ENCODE measurements around the gene RBM17.
"Not testable (repeated sequence)": the region's sequence is repeated elsewhere in the genome, so short reads cannot be mapped to it uniquely, and the experiment has no call there.

RBM17 gene

DNA sequence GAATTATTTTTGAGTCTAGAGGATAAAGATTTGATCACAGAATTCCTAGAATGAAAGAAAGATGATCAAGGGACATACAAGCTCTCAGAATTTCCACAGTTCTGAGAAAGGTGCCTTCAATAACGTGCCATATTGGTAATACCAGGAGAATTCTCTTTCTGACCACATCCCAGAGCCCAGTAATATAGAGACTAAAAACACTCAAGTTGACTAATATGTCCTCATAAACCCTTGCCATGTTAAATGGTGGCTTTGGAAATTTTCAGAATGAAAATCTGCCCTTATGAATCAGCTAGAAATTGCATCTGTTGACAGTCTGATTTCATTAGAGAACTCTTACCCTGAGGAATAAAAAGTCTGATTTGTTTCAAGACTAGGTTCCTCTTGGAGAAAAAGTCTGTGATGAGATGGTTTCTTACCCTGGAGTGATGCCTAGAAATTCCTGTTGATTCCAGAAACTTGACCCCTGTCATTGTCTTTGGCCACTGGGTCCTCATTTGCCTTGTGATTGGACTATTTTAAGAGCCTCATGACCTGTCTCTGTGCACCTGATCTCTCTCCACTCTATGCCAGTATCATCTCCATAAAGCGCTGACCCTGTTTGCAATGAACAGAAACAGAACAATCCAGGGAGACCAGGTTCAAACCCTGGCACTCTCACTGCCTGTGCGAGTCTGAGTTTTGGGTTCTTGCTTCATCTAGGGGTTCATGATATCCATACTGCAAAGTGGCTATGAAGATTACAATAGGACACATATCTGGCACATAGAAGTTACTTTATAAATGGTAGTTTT lies 30.0 kb upstream of the RBM17 start:
- FAIRE-seq, result no peak

- no peak for FAIRE-seq
Measured at GRCh38 chr10:6059506-6059905, 29.3 kb upstream of the RBM17 start.

DNA sequence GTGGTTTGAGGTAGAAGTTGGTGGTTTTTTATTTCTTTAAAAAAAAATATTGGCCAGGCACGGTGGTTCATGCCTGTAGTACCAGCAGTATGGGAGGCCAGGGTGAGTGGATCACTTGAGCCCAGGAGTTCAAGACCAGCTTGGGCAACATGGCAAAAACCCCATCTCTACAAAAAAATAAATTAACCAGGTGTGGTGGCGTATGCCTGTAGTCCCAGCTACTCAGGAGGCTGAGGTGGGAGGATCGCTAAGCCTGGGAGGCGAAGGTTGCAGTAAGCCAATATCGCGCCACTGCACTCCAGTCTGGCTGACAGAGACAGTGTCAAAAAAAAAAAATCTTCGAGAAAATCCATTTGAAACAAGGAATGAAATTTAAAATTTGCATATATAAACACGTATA lies 27.8 kb upstream of the RBM17 start:
- FAIRE-seq, result no peak

GRCh38 chr10:6062101-6062771 lies 26.6 kb upstream of the RBM17 start, which contains the start of gene IL2RA:
IL2RA (minus strand) TSS chr10:6062367; CDS start chr10:6062151, 216 bp downstream.
- FAIRE-seq, result no peak

DNA sequence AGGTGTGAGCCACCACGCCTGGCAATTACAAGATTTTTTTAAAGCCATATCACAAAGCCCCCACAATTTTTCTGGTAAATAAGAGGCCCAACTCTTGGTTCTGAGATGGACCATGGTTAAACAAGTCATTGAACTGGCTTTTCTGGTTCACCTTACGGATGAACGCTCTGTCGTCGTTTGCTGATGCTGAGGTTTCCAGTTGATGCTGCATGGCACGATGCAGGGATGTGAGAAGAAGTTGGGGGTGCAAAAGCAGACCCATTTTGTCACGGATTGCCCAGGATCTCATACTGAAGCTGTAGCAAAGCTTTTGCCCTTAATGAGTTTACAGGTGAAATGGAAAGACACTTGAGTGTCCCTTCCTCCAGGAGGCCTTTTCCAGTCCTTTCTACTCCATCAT lies 24.7 kb upstream of the RBM17 start:
- FAIRE-seq, result no peak

GRCh38 chr10:6064726-6065125 lies 24.1 kb upstream of the RBM17 start:
- FAIRE-seq, result not testable (repeated sequence)

DNA sequence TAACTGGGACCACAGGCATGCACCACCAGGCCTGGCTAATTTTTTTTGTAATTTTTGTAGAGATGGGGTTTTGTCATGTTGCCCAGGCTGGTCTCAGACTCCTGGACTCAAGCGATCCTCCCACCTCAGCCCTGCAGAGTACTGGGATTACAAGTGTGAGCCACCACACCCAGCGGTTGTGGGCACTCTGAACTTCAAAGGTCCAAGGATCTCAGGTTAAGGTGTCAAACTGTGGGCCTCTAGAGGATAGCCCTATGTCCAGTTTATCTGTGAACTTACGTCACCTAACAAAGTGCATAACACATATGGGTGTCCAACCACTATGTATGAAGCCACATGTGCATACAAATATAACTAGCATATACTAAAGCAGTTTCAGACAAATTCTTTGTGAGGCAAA lies 23.4 kb upstream of the RBM17 start:
- FAIRE-seq, result no peak

GRCh38 chr10:6065835-6066234 lies 23.0 kb upstream of the RBM17 start:
- no peak for FAIRE-seq

GRCh38 chr10:6067457-6067856 lies 21.4 kb upstream of the RBM17 start:
- FAIRE-seq, result no peak

DNA sequence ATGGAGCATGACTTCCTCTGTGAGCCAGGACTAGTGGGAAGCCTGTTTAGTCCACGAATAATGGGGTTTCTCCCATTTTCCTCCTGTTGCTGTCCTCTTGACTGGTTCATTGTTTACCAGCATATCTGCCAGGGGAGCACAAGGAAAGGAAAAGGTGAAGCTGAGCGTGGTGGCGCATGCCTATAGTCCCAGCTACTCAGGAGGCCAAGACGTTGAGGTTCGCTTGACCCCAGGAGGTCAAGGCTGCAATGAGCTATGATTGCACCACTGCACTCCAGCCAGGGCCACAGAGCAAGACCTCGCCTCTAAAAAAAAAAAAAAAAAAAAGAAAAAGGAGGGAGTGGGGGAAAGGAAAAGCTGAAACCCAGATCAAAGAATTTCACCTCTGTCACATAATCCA lies 20.8 kb upstream of the RBM17 start:
- FAIRE-seq, result no peak

- FAIRE-seq, result no peak
Measured at GRCh38 chr10:6068422-6068821, 20.4 kb upstream of the RBM17 start.

GRCh38 chr10:6069081-6069931 lies 19.5 kb upstream of the RBM17 start:
- no peak for FAIRE-seq

- no peak for FAIRE-seq
Measured at GRCh38 chr10:6070660-6071059, 18.2 kb upstream of the RBM17 start.

GRCh38 chr10:6071181-6072175 lies 17.4 kb upstream of the RBM17 start:
- no peak for FAIRE-seq

GRCh38 chr10:6072215-6072934 lies 16.5 kb upstream of the RBM17 start:
- FAIRE-seq, result no peak

GRCh38 chr10:6074489-6075301 lies 14.1 kb upstream of the RBM17 start:
- FAIRE-seq, result no peak

- no peak for FAIRE-seq
Measured at GRCh38 chr10:6077071-6077675, 11.7 kb upstream of the RBM17 start.

GRCh38 chr10:6079044-6079443 lies 9.8 kb upstream of the RBM17 start:
- FAIRE-seq, result no peak

GRCh38 chr10:6080417-6080973 lies 8.3 kb upstream of the RBM17 start:
- no peak for FAIRE-seq
